PC-3 (cell line): ENCODE results near the gene PDZRN3.

Experiments used
- CTCF ChIP-seq: fragments of 300-600 bp; sonication (generic); conservative IDR thresholded peaks from 2 replicates; pipeline ENCODE4 v1.5.1; 2017; ENCODE audit warnings: antibody characterized with exemption, low read depth, mild to moderate bottlenecking, low read length
- EZH2 ChIP-seq: fragments of 300-600 bp; sonication (generic); IDR thresholded peaks from one replicate; pipeline ENCODE4 v1.6.1; 2017; ENCODE audit warnings: antibody characterized with exemption, mild to moderate bottlenecking, low read length; ENCODE audit not compliant: unreplicated experiment
- EZH2phosphoT487 ChIP-seq: fragments of 300-600 bp; sonication (generic); IDR thresholded peaks from 2 replicates; pipeline ENCODE4 v1.6.1; 2018; ENCODE audit warnings: mild to moderate bottlenecking, antibody characterized with exemption, low read length, borderline replicate concordance

GRCh38 chr3:73432706-73433032 lies 192.1 kb downstream of the PDZRN3 start:
- peak; percentile 17; the same call in 1 of the 2 replicates for TF ChIP-seq CTCF
- TF ChIP-seq EZH2phosphoT487 = no peak
- TF ChIP-seq EZH2 = no peak
